Brain microvascular endothelial cell (primary cell): ENCODE results near the gene MYO6.
A peak's percentile ranks its signal among the peaks of the same experiment; 100 is the strongest.

ENCODE experiments used
- DNase-seq: peaks from one replicate; pipeline ENCODE4 v3.0.0-alpha.2; 2020
- H3K27ac ChIP-seq: fragments of 250-450 bp; sonication (Bioruptor Pico); 2 replicates; pipeline ENCODE4 v1.5.1; 2020; ENCODE audit warnings: mild to moderate bottlenecking, moderate library complexity
- H3K27me3 ChIP-seq: fragments of 250-450 bp; sonication (Bioruptor Pico); replicated peaks from 2 replicates; pipeline ENCODE4 v1.5.1; 2020; ENCODE audit warnings: mild to moderate bottlenecking
- H3K36me3 ChIP-seq: fragments of 250-450 bp; sonication (Bioruptor Pico); replicated peaks from 2 replicates; pipeline ENCODE4 v1.5.1; 2020; ENCODE audit warnings: mild to moderate bottlenecking
- H3K4me3 ChIP-seq: 2 replicates; pipeline ENCODE4 v1.5.1; 2011; ENCODE audit warnings: low read depth, mild to moderate bottlenecking, control low read depth, low read length, moderate library complexity
- in situ Hi-C: cut with HindIII; loops from 2 replicates; pipeline ENCODE4 v1.10.0; 2017; ENCODE audit warnings: low sequenced_read_pairs, low pct_ligation_motif_present
- TF ChIP-seq, protein P1 (sequence below): IDR thresholded peaks from 2 replicates; pipeline ENCODE4 v1.5.1; 2011; ENCODE audit warnings: low read depth, mild to moderate bottlenecking, moderate library complexity, low read length, control low read depth, inconsistent platforms; ENCODE audit errors: missing control alignments

The MYO6 gene

GRCh38 chr6:75748003-75748742 lies 866 bp upstream of the MYO6 start:
- H3K27me3 ChIP-seq, result no peaks in the 10 kb centered on the region
- no peak for DNase-seq
- no peaks in the 10 kb centered on the region for H3K36me3 ChIP-seq
- TF ChIP-seq, protein P1, sequence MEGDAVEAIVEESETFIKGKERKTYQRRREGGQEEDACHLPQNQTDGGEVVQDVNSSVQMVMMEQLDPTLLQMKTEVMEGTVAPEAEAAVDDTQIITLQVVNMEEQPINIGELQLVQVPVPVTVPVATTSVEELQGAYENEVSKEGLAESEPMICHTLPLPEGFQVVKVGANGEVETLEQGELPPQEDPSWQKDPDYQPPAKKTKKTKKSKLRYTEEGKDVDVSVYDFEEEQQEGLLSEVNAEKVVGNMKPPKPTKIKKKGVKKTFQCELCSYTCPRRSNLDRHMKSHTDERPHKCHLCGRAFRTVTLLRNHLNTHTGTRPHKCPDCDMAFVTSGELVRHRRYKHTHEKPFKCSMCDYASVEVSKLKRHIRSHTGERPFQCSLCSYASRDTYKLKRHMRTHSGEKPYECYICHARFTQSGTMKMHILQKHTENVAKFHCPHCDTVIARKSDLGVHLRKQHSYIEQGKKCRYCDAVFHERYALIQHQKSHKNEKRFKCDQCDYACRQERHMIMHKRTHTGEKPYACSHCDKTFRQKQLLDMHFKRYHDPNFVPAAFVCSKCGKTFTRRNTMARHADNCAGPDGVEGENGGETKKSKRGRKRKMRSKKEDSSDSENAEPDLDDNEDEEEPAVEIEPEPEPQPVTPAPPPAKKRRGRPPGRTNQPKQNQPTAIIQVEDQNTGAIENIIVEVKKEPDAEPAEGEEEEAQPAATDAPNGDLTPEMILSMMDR, result no peak
- H3K4me3 ChIP-seq, result peak overlapping the region; percentile 85
- H3K27ac ChIP-seq, result peak overlapping the region; percentile 54
- in situ Hi-C loops, result no loop called here

GRCh38 chr6:75751443-75751842 lies 2.4 kb downstream of the MYO6 start:
- peak; percentile 30 for DNase-seq
- no peaks in the 10 kb centered on the region for H3K36me3 ChIP-seq
- H3K4me3 ChIP-seq, result no peak overlapping the region
- TF ChIP-seq, protein P1, result no peak
- in situ Hi-C loops, result no loop called here
- H3K27me3 ChIP-seq, result no peaks in the 10 kb centered on the region
- H3K27ac ChIP-seq, result no peak overlapping the region

DNA sequence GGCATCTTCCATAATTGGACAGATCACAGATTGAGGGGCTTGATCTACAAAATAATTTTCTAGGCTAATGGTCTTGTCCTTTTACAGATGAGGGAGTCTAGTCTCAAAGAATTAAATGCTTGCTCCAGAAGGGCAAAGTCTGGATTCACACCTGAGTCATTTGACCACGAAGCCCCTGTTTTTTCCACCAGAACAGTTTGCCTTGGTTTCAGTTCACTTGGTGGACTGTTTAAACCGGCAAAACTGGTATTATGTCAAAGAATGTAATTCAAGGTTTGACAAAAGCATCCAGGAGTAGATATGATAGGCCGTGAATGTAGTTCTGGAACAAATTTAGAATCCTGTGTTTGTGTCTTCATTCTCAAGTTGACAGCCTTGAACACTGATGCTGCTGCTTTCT lies 3.3 kb downstream of the MYO6 start:
- in situ Hi-C loops, result no loop called here

DNA sequence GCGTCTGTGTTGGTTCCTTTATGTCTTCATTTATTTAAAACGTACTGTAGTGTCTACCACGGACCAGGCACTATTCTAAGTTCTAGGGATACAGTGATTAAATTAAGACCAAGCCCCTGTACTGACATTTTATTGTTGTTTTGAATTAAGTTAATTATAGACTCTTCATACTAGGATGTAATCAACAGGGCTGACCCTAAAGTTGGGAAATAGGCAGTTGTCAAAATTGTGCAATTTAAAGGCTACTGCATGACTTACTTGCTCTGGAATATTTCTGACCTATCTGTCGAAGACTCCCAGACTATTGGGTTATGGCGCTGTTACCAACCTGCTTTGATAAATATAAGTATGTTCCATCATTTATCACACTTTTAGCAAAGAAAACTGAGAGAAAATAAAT lies 6.7 kb downstream of the MYO6 start:
- DNase-seq, result no peak
- Histone ChIP-seq H3K4me3 (no peak overlapping the region), H3K36me3 (no peaks in the 10 kb centered on the region), H3K27ac (no peak overlapping the region), H3K27me3 (no peaks in the 10 kb centered on the region)
- in situ Hi-C loops, result no loop called here
- TF ChIP-seq, protein P1, result no peak

More for the DNA sequence above, 3.3 kb downstream of the MYO6 start:
- Histone ChIP-seq H3K27me3 (no peaks in the 10 kb centered on the region), H3K4me3 (no peak overlapping the region), H3K27ac (no peak overlapping the region), H3K36me3 (no peaks in the 10 kb centered on the region)
- no peak for DNase-seq
- TF ChIP-seq, protein P1, result no peak

DNA sequence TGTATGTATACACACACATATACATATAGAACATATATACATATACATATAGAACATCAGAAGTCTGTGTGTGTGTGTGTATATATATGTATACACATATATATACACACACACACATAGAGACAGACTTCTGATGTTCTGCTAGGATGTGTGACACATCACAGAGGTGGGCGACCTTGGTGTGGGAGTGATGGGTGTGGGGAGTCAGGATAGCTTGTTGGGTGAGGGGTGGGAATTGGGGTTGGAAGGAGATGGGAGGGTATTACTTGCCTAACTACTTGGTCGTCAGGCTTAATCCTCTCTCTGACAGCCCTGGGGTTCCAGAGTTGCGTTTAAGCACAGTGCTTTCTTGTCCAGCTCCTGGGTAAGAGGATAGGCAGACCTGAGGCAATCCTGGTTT lies 8.3 kb downstream of the MYO6 start:
- no peak overlapping the region for H3K4me3 ChIP-seq
- no peak for DNase-seq
- in situ Hi-C loops, result no loop called here
- no peaks in the 10 kb centered on the region for H3K27me3 ChIP-seq
- H3K36me3 ChIP-seq, result no peaks in the 10 kb centered on the region
- no peak overlapping the region for H3K27ac ChIP-seq
- TF ChIP-seq, protein P1, result no peak

- Histone ChIP-seq H3K36me3 (no peaks in the 10 kb centered on the region), H3K4me3 (no peak overlapping the region), H3K27ac (no peak overlapping the region), H3K27me3 (no peaks in the 10 kb centered on the region)
- in situ Hi-C loops, result no loop called here
- TF ChIP-seq, protein P1, result no peak
- DNase-seq, result no peak
These were observed 9.0 kb downstream of the MYO6 start for GRCh38 chr6:75758061-75758460.
